ENCODE measurements around the gene DAP. TPM values are rescaled to one million over a fixed set of nuclear protein-coding genes. Genes with fewer than 3 reads are reported as not detected.

DAP gene
- total and polyA plus RNA-seq, 2 of the 4 experiments (the other 2 are of a cell fraction): 49.6 to 189 TPM

- Histone ChIP-seq H2AK5ac (ENCODE audit: low read depth, low read length) (peak overlapping the region; percentile 86), H3K14ac (replicated peaks; ENCODE audit: low read depth, low read length) (peak overlapping the region; percentile 61), H3K79me1 (ENCODE audit: low read depth in 1 of 2, low read length in 2 of 2) (peaks cover 48 to 84% of the 10 kb centered on the region in 2 experiments), H4K20me1 (ENCODE audit: insufficient read depth, low read length) (0 out of 2 replicates have a peak, but pooled peaks cover 3% of the 10 kb centered on the region), H3K36me3 (ENCODE audit: control insufficient read depth, insufficient read depth, low read length) (peaks cover 12% of the 10 kb centered on the region), H3K18ac (ENCODE audit: low read depth, low read length) (peak overlapping the region; percentile 74), H3K27me3 (ENCODE audit: control insufficient read depth, insufficient read depth, low read length) (no peaks in the 10 kb centered on the region), H2BK120ac (ENCODE audit: low read depth, low read length) (peak overlapping the region; percentile 89), H4K91ac (ENCODE audit: insufficient read depth, low read depth, low read length) (peak overlapping the region; percentile 72), H3K56ac (ENCODE audit: extremely low read depth, insufficient read depth, low read length) (peak overlapping the region; percentile 74), H3K9ac (ENCODE audit: low read depth, low read length) (no peak overlapping the region; the same call in 1 of the 2 replicates), H4K5ac (ENCODE audit: low read depth, low read length) (peak overlapping the region; percentile 82), H3K4ac (ENCODE audit: low read depth, low read length) (peak overlapping the region; percentile 80), H3K9me1 (ENCODE audit: insufficient read depth, low read length) (peaks cover 30% of the 10 kb centered on the region), H2BK20ac (ENCODE audit: low read depth, low read length) (peak overlapping the region; percentile 75), H3K27ac (ENCODE audit: insufficient read depth, low read length) (peak overlapping the region; percentile 96), H3K9me3 (ENCODE audit: control insufficient read depth, insufficient read depth, low read length) (no peaks in the 10 kb centered on the region), H3K4me2 (ENCODE audit: low read depth, low read length) (peak overlapping the region; percentile 70), H3K4me1 (ENCODE audit: control insufficient read depth, insufficient read depth, low read length) (peaks cover 28% of the 10 kb centered on the region), H2AK9ac (replicated peaks; ENCODE audit: low read depth, low read length, poor library complexity) (peak overlapping the region; percentile 59), H2BK15ac (ENCODE audit: low read depth, low read length) (peak overlapping the region; percentile 83; the same call in 1 of the 3 replicates), H3K4me3 (ENCODE audit: insufficient read depth, low read depth, low read length) (no peak overlapping the region), H4K8ac (ENCODE audit: low read depth in 2 of 2, low read length in 2 of 2) (peak overlapping the region; percentile 27 to 82), H3K23ac (ENCODE audit: low read depth, low read length) (peak overlapping the region; percentile 55), H2BK5ac (ENCODE audit: low read depth, low read length, poor library complexity, severe bottlenecking) (peak overlapping the region; percentile 94), H2AFZ (replicated peaks; ENCODE audit: low read length, poor library complexity) (peak overlapping the region; percentile 37)
- POLR2A ChIA-PET (ENCODE audit: unreplicated experiment): interaction anchor here (1.0 kb wide), 2 partner anchors 10 to 22 kb away, joined by 3 to 5 read pairs; no protein-coding TSS in a partner anchor
- CTCF ChIA-PET: interaction anchor here (0.5 to 1.1 kb wide), 7 partner anchors 19 to 135 kb away, joined by 3 to 4 read pairs (median 3); no protein-coding TSS in a partner anchor
- BruUV-seq (replicated peaks): no TSS peak
- intact Hi-C loops (cut with micrococcal nuclease): no loop called here
- WGBS, 2 experiments (ENCODE audit: extremely low coverage in 2 of 2, insufficient read length in 1 of 2): 48% methylated on average over 2 of the region's 16 CpGs; no CpG with 5 or more reads in 1 of the 2 experiments
- ATAC-seq (ENCODE audit: low read depth): peak; percentile 53
- dilution Hi-C loops (cut with HindIII; ENCODE audit: low sequenced_read_pairs, unreplicated experiment): no loop called here
- in situ Hi-C loops (cut with MboI; ENCODE audit: low sequenced_read_pairs): no loop called here
- DNase-seq: peak; percentile 93
- TF ChIP-seq RCOR1 (IDR thresholded peaks at IDR 0.05; ENCODE audit: insufficient replicate concordance, low read length): no peak
- TF ChIP-seq CHD1 (IDR thresholded peaks at IDR 0.05; ENCODE audit: low read depth, low read length): no peak
- TF ChIP-seq ELK1 (IDR thresholded peaks at IDR 0.05; ENCODE audit: borderline replicate concordance, low read depth, low read length): no peak
- TF ChIP-seq USF2 (IDR thresholded peaks at IDR 0.05; ENCODE audit: low read depth, low read length): no peak
- no peak for TF ChIP-seq MAZ (IDR thresholded peaks at IDR 0.05; ENCODE audit: borderline replicate concordance, low read depth, low read length)
- peak; percentile 74 for TF ChIP-seq FOS (IDR thresholded peaks at IDR 0.05; ENCODE audit: low read depth, low read length)
- no peak for TF ChIP-seq MXI1 (IDR thresholded peaks at IDR 0.05; ENCODE audit: borderline replicate concordance, low read depth, low read length)
- peak; percentile 12; the same call in 1 of the 2 replicates for TF ChIP-seq SMC3 (IDR thresholded peaks at IDR 0.05; ENCODE audit: low read depth, low read length)
- no peak for TF ChIP-seq BHLHE40 (IDR thresholded peaks at IDR 0.05; ENCODE audit: low read depth, low read length)
- peak; percentile 27 for TF ChIP-seq CTCF (conservative IDR thresholded peaks at IDR 0.05; ENCODE audit: low read depth, low read length)
- no peak for TF ChIP-seq RAD21 (IDR thresholded peaks at IDR 0.05; ENCODE audit: low read length)
- no peak for TF ChIP-seq NFE2L2 (IDR thresholded peaks at IDR 0.05; ENCODE audit: low read depth, low read length)
- TF ChIP-seq MAFK (IDR thresholded peaks at IDR 0.05; ENCODE audit: low read depth, low read length): no peak
Measured at GRCh38 chr5:10724781-10725507, 36.1 kb downstream of the DAP start.
